Fibroblast of lung (primary cell): Measurements from ENCODE around the gene PLEKHA6. TPM values are rescaled to one million over a fixed set of nuclear protein-coding genes. Genes with fewer than 3 reads are reported as not detected.

Experiments
- DNase-seq, 2 donors: peaks; one replicate each; pipeline versions ENCODE4 v3.0.0 to v3.0.0-alpha.2; 2010; ENCODE audit warnings: low read depth in 2 of 2
- H2AFZ ChIP-seq: 2 replicates; pipeline ENCODE4 v1.5.1; 2012; ENCODE audit warnings: low read length, control low read depth, inconsistent platforms
- H3K27ac ChIP-seq: 2 replicates; pipeline ENCODE4 v1.5.1; 2011; ENCODE audit warnings: low read length, control low read depth; ENCODE audit not compliant: insufficient read depth
- H3K27me3 ChIP-seq: 2 replicates; pipeline ENCODE4 v1.5.1; 2011; ENCODE audit warnings: mild to moderate bottlenecking, low read length; ENCODE audit not compliant: control insufficient read depth, insufficient read depth
- H3K36me3 ChIP-seq: 2 replicates; pipeline ENCODE4 v1.5.1; 2011; ENCODE audit warnings: low read length; ENCODE audit not compliant: control insufficient read depth, insufficient read depth
- H3K4me1 ChIP-seq: 2 replicates; pipeline ENCODE4 v1.5.1; 2011; ENCODE audit warnings: low read length; ENCODE audit not compliant: control insufficient read depth, insufficient read depth; ENCODE audit errors: extremely low read depth
- H3K4me2 ChIP-seq: 2 replicates; pipeline ENCODE4 v1.5.1; 2011; ENCODE audit warnings: low read length, control low read depth; ENCODE audit not compliant: insufficient read depth; ENCODE audit errors: extremely low read depth
- H3K4me3 ChIP-seq, 4 experiments: fragments of 200-600 bp in 1 of 4; sonication (generic) in 1 of 4; replicated peaks in 1 of 4; 2 replicates each; pipeline ENCODE4 v1.5.1; 2011 to 2016; ENCODE audit warnings: low read length in 4 of 4, low read depth in 3 of 4, mild to moderate bottlenecking in 3 of 4, control low read depth in 2 of 4, inconsistent platforms in 1 of 4, mixed read lengths in 1 of 4; ENCODE audit not compliant: insufficient read depth in 1 of 4; ENCODE audit errors: control extremely low read depth in 1 of 4
- H3K79me2 ChIP-seq: 2 replicates; pipeline ENCODE4 v1.5.1; 2012; ENCODE audit warnings: mild to moderate bottlenecking, low read length, inconsistent platforms; ENCODE audit not compliant: control insufficient read depth, insufficient read depth
- H3K9ac ChIP-seq: 2 replicates; pipeline ENCODE4 v1.5.1; 2011; ENCODE audit warnings: mild to moderate bottlenecking, low read length, control low read depth; ENCODE audit not compliant: insufficient read depth
- H3K9me3 ChIP-seq: 2 replicates; pipeline ENCODE4 v1.5.1; 2012; ENCODE audit warnings: low read depth, low read length; ENCODE audit not compliant: control insufficient read depth, insufficient read depth
- H4K20me1 ChIP-seq: 2 replicates; pipeline ENCODE4 v1.5.1; 2011; ENCODE audit warnings: low read length; ENCODE audit not compliant: control insufficient read depth, insufficient read depth; ENCODE audit errors: extremely low read depth
- CTCF ChIP-seq, 2 donors: IDR thresholded peaks in 1 of 2; conservative IDR thresholded peaks in 1 of 2; 1 replicate in 1 of 2; 2 replicates in 1 of 2; pipeline ENCODE4 v1.5.1; 2011 to 2012; ENCODE audit warnings: low read length in 2 of 2, control low read depth in 1 of 2, inconsistent platforms in 1 of 2, low read depth in 1 of 2, mild to moderate bottlenecking in 1 of 2
- EZH2 ChIP-seq: IDR thresholded peaks from 2 replicates; pipeline ENCODE4 v1.5.1; 2012; ENCODE audit warnings: low read length, control low read depth, mild to moderate bottlenecking; ENCODE audit errors: missing control alignments
- polyA plus RNA-seq, 2 donors: library from polyadenylated mRNA; depleted of rRNA in 1 of 2; stranded (reverse) in 1 of 2; unstranded in 1 of 2; fragments of >200 nt; gene quantifications; 2 replicates each; pipeline ENCODE4 v1.2.1, GENCODE V29; 2011 to 2012; ENCODE audit warnings: missing spikeins in 1 of 2
- total RNA-seq: library from RNA; depleted of rRNA; stranded (reverse); fragments of >200 nt; gene quantifications from 2 replicates; pipeline ENCODE4 v1.2.1, GENCODE V29; 2014

The PLEKHA6 gene
- total and polyA plus RNA-seq, 2 donors (not counting 1 experiment from before 2014, with no cell fraction given): 3.8 to 4.3 TPM

GRCh38 chr1:204248954-204249353 lies 110.8 kb downstream of the PLEKHA6 start:
- no peak for TF ChIP-seq CTCF (conservative IDR thresholded peaks at IDR 0.05 in 1 of 2, IDR thresholded peaks at IDR 0.05 in 1 of 2; ENCODE audit: low read depth in 1 of 2, low read length in 2 of 2)
- TF ChIP-seq EZH2: no peak
- Histone ChIP-seq H3K27ac (no peak overlapping the region), H3K9me3 (no peaks in the 10 kb centered on the region), H4K20me1 (no peaks in the 10 kb centered on the region), H3K79me2 (no peaks in the 10 kb centered on the region), H3K4me1 (peaks cover 2% of the 10 kb centered on the region), H3K36me3 (no peaks in the 10 kb centered on the region), H2AFZ (no peak overlapping the region), H3K27me3 (peaks cover 8% of the 10 kb centered on the region), H3K4me2 (no peak overlapping the region), H3K9ac (no peak overlapping the region), H3K4me3 (no peak overlapping the region)
- DNase-seq: no peak

- Histone ChIP-seq H3K9ac (no peak overlapping the region), H3K4me1 (no peaks in the 10 kb centered on the region), H2AFZ (no peak overlapping the region), H3K27ac (no peak overlapping the region), H3K27me3 (peaks cover 8% of the 10 kb centered on the region), H3K79me2 (no peaks in the 10 kb centered on the region), H4K20me1 (no peaks in the 10 kb centered on the region), H3K4me3 (no peak overlapping the region), H3K36me3 (no peaks in the 10 kb centered on the region), H3K4me2 (no peak overlapping the region), H3K9me3 (no peaks in the 10 kb centered on the region)
- DNase-seq: no peak
- no peak for TF ChIP-seq CTCF (conservative IDR thresholded peaks at IDR 0.05 in 1 of 2, IDR thresholded peaks at IDR 0.05 in 1 of 2; ENCODE audit: low read depth in 1 of 2, low read length in 2 of 2)
- no peak for TF ChIP-seq EZH2
These were observed 112.9 kb downstream of the PLEKHA6 start for GRCh38 chr1:204246876-204247275.

- Histone ChIP-seq H3K27ac (no peak overlapping the region), H3K4me2 (no peak overlapping the region), H3K27me3 (peaks cover 3% of the 10 kb centered on the region), H3K9ac (no peak overlapping the region), H3K36me3 (no peaks in the 10 kb centered on the region), H3K9me3 (no peaks in the 10 kb centered on the region), H4K20me1 (no peaks in the 10 kb centered on the region), H2AFZ (no peak overlapping the region), H3K79me2 (no peaks in the 10 kb centered on the region), H3K4me3 (no peak overlapping the region), H3K4me1 (no peaks in the 10 kb centered on the region)
- no peak for DNase-seq
- TF ChIP-seq EZH2 (no peak), CTCF (conservative IDR thresholded peaks at IDR 0.05 in 1 of 2, IDR thresholded peaks at IDR 0.05 in 1 of 2; ENCODE audit: low read depth in 1 of 2, low read length in 2 of 2) (no peak)
These were observed 116.8 kb downstream of the PLEKHA6 start for GRCh38 chr1:204242920-204243319.
